WTC11 (cell line): ENCODE results near the gene TCP1. TPM values are rescaled to one million over a fixed set of nuclear protein-coding genes. Genes with fewer than 3 reads are reported as not detected.
"Not testable (repeated sequence)": the region's sequence is repeated elsewhere in the genome, so short reads cannot be mapped to it uniquely, and the experiment has no call there.

Experiments used
- ATAC-seq: fragments of 200-7000 bp; cut with Tn5 transposase; 2 replicates; pipeline ENCODE4 v1.10.0; 2021; ENCODE audit warnings: mild to moderate bottlenecking, moderate library complexity
- CTCF ChIA-PET: fragments of 300-600 bp; sonication (Branson Sonifier 250); formaldehyde crosslinking; loops from one replicate; lab custom pipeline; 2021; ENCODE audit warnings: antibody characterized with exemption; lab: Charles Lee
- POLR2A ChIA-PET: fragments of 350-600 bp; sonication (Branson Sonifier 250); formaldehyde crosslinking; loops from one replicate; lab custom pipeline; 2021; ENCODE audit warnings: antibody characterized with exemption; lab: Charles Lee
- DNase-seq: peaks from one replicate; pipeline ENCODE4 v3.0.0; 2021; ENCODE audit warnings: low spot score
- H3K27ac Mint-ChIP-seq: 2 replicates; pipeline ENCODE4 v1.8.0; 2021; ENCODE audit warnings: mixed read lengths
- H3K27me3 Mint-ChIP-seq: 2 replicates; pipeline ENCODE4 v1.8.0; 2021; ENCODE audit warnings: low read depth, mild to moderate bottlenecking, moderate library complexity, mixed read lengths
- H3K36me3 Mint-ChIP-seq: 2 replicates; pipeline ENCODE4 v1.8.0; 2021; ENCODE audit warnings: mixed read lengths
- H3K4me1 Mint-ChIP-seq: 2 replicates; pipeline ENCODE4 v1.8.0; 2022; ENCODE audit warnings: mixed read lengths
- H3K4me3 Mint-ChIP-seq: 2 replicates; pipeline ENCODE4 v1.8.0; 2021; ENCODE audit warnings: mild to moderate bottlenecking, moderate library complexity, mixed read lengths
- H3K9me3 Mint-ChIP-seq: 2 replicates; pipeline ENCODE4 v1.8.0; 2021; ENCODE audit warnings: mixed read lengths
- ARID4B ChIP-seq: sonication (generic); formaldehyde crosslinking; IDR thresholded peaks from 2 replicates; pipeline ENCODE4 v1.8.0; 2023; ENCODE audit warnings: missing genetic modification reagents, mild to moderate bottlenecking, borderline replicate concordance
- ATF6 ChIP-seq: sonication (generic); formaldehyde crosslinking; IDR thresholded peaks from 2 replicates; pipeline ENCODE4 v1.8.1; 2023; ENCODE audit warnings: mild to moderate bottlenecking, missing genetic modification reagents
- CREM ChIP-seq: sonication (generic); formaldehyde crosslinking; IDR thresholded peaks from 2 replicates; pipeline ENCODE4 v1.8.1; 2022; ENCODE audit warnings: mild to moderate bottlenecking, missing genetic modification reagents, moderate library complexity
- EMX1 ChIP-seq: fragments of 250-450 bp; sonication (Bioruptor Pico); IDR thresholded peaks from 2 replicates; pipeline ENCODE4 v1.8.0; 2021; ENCODE audit warnings: mild to moderate bottlenecking
- ESRRA ChIP-seq: sonication (generic); formaldehyde crosslinking; IDR thresholded peaks from 2 replicates; pipeline ENCODE4 v1.8.1; 2022; ENCODE audit warnings: mild to moderate bottlenecking, missing genetic modification reagents, borderline replicate concordance
- ETV6 ChIP-seq: sonication (generic); formaldehyde crosslinking; IDR thresholded peaks from 2 replicates; pipeline ENCODE4 v1.8.1; 2022; ENCODE audit warnings: mild to moderate bottlenecking, missing genetic modification reagents
- MXD4 ChIP-seq: fragments of 250-450 bp; sonication (Bioruptor Pico); IDR thresholded peaks from 2 replicates; pipeline ENCODE4 v1.8.0; 2021; ENCODE audit warnings: mild to moderate bottlenecking, moderate library complexity, borderline replicate concordance
- MYBL2 ChIP-seq: sonication (generic); formaldehyde crosslinking; IDR thresholded peaks from 2 replicates; pipeline ENCODE4 v1.8.1; 2023; ENCODE audit warnings: mild to moderate bottlenecking, moderate library complexity, missing genetic modification reagents
- OVOL2 ChIP-seq: fragments of 250-450 bp; sonication (Bioruptor Pico); IDR thresholded peaks from 2 replicates; pipeline ENCODE4 v1.9.0; 2021; ENCODE audit warnings: mild to moderate bottlenecking, borderline replicate concordance
- USF1 ChIP-seq: sonication (generic); formaldehyde crosslinking; IDR thresholded peaks from 2 replicates; pipeline ENCODE4 v1.8.0; 2022; ENCODE audit warnings: mild to moderate bottlenecking, missing genetic modification reagents
- ZBTB21 ChIP-seq: sonication (generic); formaldehyde crosslinking; IDR thresholded peaks from 2 replicates; pipeline ENCODE4 v1.8.1; 2023; ENCODE audit warnings: mild to moderate bottlenecking, missing genetic modification reagents, borderline replicate concordance
- ZNF121 ChIP-seq: sonication (generic); formaldehyde crosslinking; IDR thresholded peaks from 2 replicates; pipeline ENCODE4 v1.8.0; 2023; ENCODE audit warnings: missing genetic modification reagents
- ZNF281 ChIP-seq: sonication (generic); formaldehyde crosslinking; IDR thresholded peaks from 2 replicates; pipeline ENCODE4 v1.8.0; 2023; ENCODE audit warnings: mild to moderate bottlenecking, missing genetic modification reagents
- ZNF423 ChIP-seq: fragments of 250-450 bp; sonication (Bioruptor Pico); IDR thresholded peaks from 2 replicates; pipeline ENCODE4 v2.1.2; 2022; ENCODE audit warnings: mild to moderate bottlenecking, moderate library complexity
- total RNA-seq: library from RNA; stranded (reverse); gene quantifications from 3 replicates; pipeline ENCODE4 v1.2.3, GENCODE V29; 2021

Gene TCP1
- total RNA-seq, 1 experiment from 2014 or later = 388 TPM

GRCh38 chr6:159736908-159737307, 52.5 kb downstream of the TCP1 start:
- ChIA-PET CTCF (no interaction called here), POLR2A (no interaction called here)
- Mint-ChIP-seq H3K36me3 (peaks cover 30% of the 10 kb centered on the region), H3K27me3 (no peaks in the 10 kb centered on the region), H3K4me1 (peaks cover 8% of the 10 kb centered on the region; the same call in 1 of the 2 replicates), H3K9me3 (no peaks in the 10 kb centered on the region), H3K4me3 (no peak overlapping the region), H3K27ac (no peak overlapping the region)
- DNase-seq (no peak), ATAC-seq (no peak)
- TF ChIP-seq ZNF121 (peak; percentile 96), OVOL2 (CRISPR knock-in tag) (no peak), USF1 (CRISPR knock-in tag) (no peak), CREM (CRISPR knock-in tag) (no peak), MYBL2 (no peak)

- H3K27ac Mint-ChIP-seq, ATAC-seq, H3K27me3 Mint-ChIP-seq, CTCF ChIA-PET, DNase-seq, H3K9me3 Mint-ChIP-seq, H3K36me3 Mint-ChIP-seq, H3K4me3 Mint-ChIP-seq: not testable (repeated sequence)
- POLR2A ChIA-PET = interaction anchor here (1.9 kb wide), 1 partner anchor 28 kb away, joined by 5 read pairs; the partner anchor contains the start of gene ACAT2
- peaks cover 30% of the 10 kb centered on the region for H3K4me1 Mint-ChIP-seq
These were observed 56.0 kb downstream of the TCP1 start for GRCh38 chr6:159733395-159733794.

GRCh38 chr6:159732550-159732949, 56.9 kb downstream of the TCP1 start:
- peaks cover 30% of the 10 kb centered on the region for H3K4me1 Mint-ChIP-seq
- H3K36me3 Mint-ChIP-seq, ATAC-seq, H3K4me3 Mint-ChIP-seq, H3K27ac Mint-ChIP-seq, DNase-seq, CTCF ChIA-PET, H3K9me3 Mint-ChIP-seq, H3K27me3 Mint-ChIP-seq: not testable (repeated sequence)
- POLR2A ChIA-PET = interaction anchor here (1.9 kb wide), 1 partner anchor 28 kb away, joined by 5 read pairs; the partner anchor contains the start of gene ACAT2

- no peaks in the 10 kb centered on the region for H3K27me3 Mint-ChIP-seq
- peaks cover 37% of the 10 kb centered on the region for H3K4me1 Mint-ChIP-seq
- CTCF ChIA-PET = interaction anchor here (0.6 kb wide), 1 partner anchor 10 kb away, joined by 4 read pairs; no protein-coding TSS in a partner anchor
- TF ChIP-seq EMX1 (no peak), ESRRA (CRISPR knock-in tag) (no peak), ZBTB21 (CRISPR knock-in tag) (no peak), ZNF281 (CRISPR knock-in tag) (no peak), ZNF423 (CRISPR knock-in tag) (no peak), ATF6 (no peak), ARID4B (CRISPR knock-in tag) (no peak), MXD4 (no peak), ETV6 (CRISPR knock-in tag) (no peak)
- DNase-seq = no peak
- ATAC-seq = no peak
- no peaks in the 10 kb centered on the region for H3K9me3 Mint-ChIP-seq
- peak overlapping the region; percentile 24 for H3K4me3 Mint-ChIP-seq
- peaks cover 9% of the 10 kb centered on the region for H3K36me3 Mint-ChIP-seq
- POLR2A ChIA-PET = interaction anchor here (0.6 to 1.4 kb wide), 2 partner anchors 30 to 58 kb away, joined by 3 read pairs; no protein-coding TSS in a partner anchor
- H3K27ac Mint-ChIP-seq = peak overlapping the region; percentile 45; the same call in 1 of the 2 replicates
These were observed 59.1 kb downstream of the TCP1 start for GRCh38 chr6:159730332-159730676.
